SU-DHL-6 (cell line): ENCODE data around the gene GUCY1A2.

Experiments used
- EZH2phosphoT487 ChIP-seq: fragments of 200-600 bp; sonication (generic), shearing (Covaris generic); conservative IDR thresholded peaks from 2 replicates; pipeline ENCODE4 v1.6.1; 2018; ENCODE audit warnings: mild to moderate bottlenecking, antibody characterized with exemption, low read length, moderate library complexity, mixed read lengths
- TF ChIP-seq, protein P1 (sequence below): fragments of 200-600 bp; sonication (generic); IDR thresholded peaks from one replicate; pipeline ENCODE4 v1.5.1; 2017; ENCODE audit warnings: antibody characterized with exemption, mild to moderate bottlenecking, low read length, moderate library complexity; ENCODE audit not compliant: insufficient read depth, poor library complexity, severe bottlenecking

DNA sequence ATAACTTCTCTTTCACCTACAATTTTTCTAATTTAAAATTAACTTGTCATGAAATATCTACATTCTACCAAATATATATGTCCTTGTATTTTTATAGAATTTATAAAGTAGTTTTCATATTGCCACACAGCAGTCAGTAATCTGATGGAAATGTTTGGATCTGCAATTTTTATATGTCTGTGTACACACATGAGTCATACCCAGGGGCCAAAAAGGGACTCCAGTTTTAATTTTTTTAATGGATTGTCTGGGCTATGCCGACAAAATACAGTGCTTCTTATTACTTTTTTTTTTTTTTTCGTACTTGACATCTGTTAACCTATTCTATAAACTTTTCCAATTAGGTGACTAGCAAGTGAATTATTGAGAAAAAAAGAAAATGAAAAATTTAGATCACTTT is 6.3 kb downstream of the GUCY1A2 start:
- TF ChIP-seq, protein P1, sequence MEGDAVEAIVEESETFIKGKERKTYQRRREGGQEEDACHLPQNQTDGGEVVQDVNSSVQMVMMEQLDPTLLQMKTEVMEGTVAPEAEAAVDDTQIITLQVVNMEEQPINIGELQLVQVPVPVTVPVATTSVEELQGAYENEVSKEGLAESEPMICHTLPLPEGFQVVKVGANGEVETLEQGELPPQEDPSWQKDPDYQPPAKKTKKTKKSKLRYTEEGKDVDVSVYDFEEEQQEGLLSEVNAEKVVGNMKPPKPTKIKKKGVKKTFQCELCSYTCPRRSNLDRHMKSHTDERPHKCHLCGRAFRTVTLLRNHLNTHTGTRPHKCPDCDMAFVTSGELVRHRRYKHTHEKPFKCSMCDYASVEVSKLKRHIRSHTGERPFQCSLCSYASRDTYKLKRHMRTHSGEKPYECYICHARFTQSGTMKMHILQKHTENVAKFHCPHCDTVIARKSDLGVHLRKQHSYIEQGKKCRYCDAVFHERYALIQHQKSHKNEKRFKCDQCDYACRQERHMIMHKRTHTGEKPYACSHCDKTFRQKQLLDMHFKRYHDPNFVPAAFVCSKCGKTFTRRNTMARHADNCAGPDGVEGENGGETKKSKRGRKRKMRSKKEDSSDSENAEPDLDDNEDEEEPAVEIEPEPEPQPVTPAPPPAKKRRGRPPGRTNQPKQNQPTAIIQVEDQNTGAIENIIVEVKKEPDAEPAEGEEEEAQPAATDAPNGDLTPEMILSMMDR, result no peak
- TF ChIP-seq EZH2phosphoT487, result no peak
